ENCODE data around the gene IL15RA.

The IL15RA gene

GRCh38 chr10:5940807-5941218, 36.5 kb downstream of the IL15RA start:
- H2BK120ac ChIP-seq (ENCODE audit: insufficient read depth, low read length, poor library complexity), result no peak overlapping the region
- H4K12ac ChIP-seq (ENCODE audit: low read depth, low read length), result no peak overlapping the region
- no peaks in the 10 kb centered on the region for H3K79me2 ChIP-seq (ENCODE audit: control insufficient read depth, insufficient read depth, low read length, poor library complexity)
- H3K14ac ChIP-seq (ENCODE audit: low read length), result no peak overlapping the region
- no peak overlapping the region for H4K8ac ChIP-seq (ENCODE audit: low read depth, low read length)
- H4K91ac ChIP-seq (ENCODE audit: low read depth, low read length), result no peak overlapping the region
- H3K4ac ChIP-seq (ENCODE audit: low read depth, low read length), result no peak overlapping the region
- peaks cover 1% of the 10 kb centered on the region for H3K9me3 ChIP-seq (ENCODE audit: insufficient read depth, low read depth, low read length)
- H3K27me3 ChIP-seq (ENCODE audit: insufficient read depth, low read length), result no peaks in the 10 kb centered on the region
- no peak overlapping the region for H2AFZ ChIP-seq (ENCODE audit: insufficient read depth, low read length, poor library complexity)
- no peak overlapping the region for H3K23ac ChIP-seq (ENCODE audit: low read length)
- peaks cover 7 to 8% of the 10 kb centered on the region in 2 experiments for H3K4me1 ChIP-seq (ENCODE audit: control insufficient read depth in 1 of 2, insufficient read depth in 2 of 2, low read length in 2 of 2)
- no peak overlapping the region for H2BK12ac ChIP-seq (ENCODE audit: low read length)
- H3K18ac ChIP-seq (ENCODE audit: low read length), result no peak overlapping the region
- H3K9ac ChIP-seq (ENCODE audit: low read length), result no peak overlapping the region
- H3K27ac ChIP-seq (ENCODE audit: low read depth, low read length), result no peak overlapping the region
- no peak overlapping the region for H3K4me3 ChIP-seq (ENCODE audit: low read depth, low read length)
- H3K36me3 ChIP-seq (ENCODE audit: control insufficient read depth in 1 of 2, insufficient read depth in 2 of 2, low read length in 2 of 2), result peaks cover 23 to 25% of the 10 kb centered on the region in 2 experiments
- no peak overlapping the region for H3K4me2 ChIP-seq (ENCODE audit: low read length)
- no peak overlapping the region for H2AK5ac ChIP-seq (ENCODE audit: low read length)
- H2BK5ac ChIP-seq (ENCODE audit: low read depth, low read length, poor library complexity), result no peak overlapping the region
- WGBS (ENCODE audit: extremely low coverage, insufficient coverage, insufficient read length), result no CpG with 5 or more reads among the region's 6 CpGs
- no peak for DNase-seq
- H3K79me1 ChIP-seq (ENCODE audit: low read length), result peaks cover 5% of the 10 kb centered on the region

GRCh38 chr10:5938291-5938690, 39.1 kb downstream of the IL15RA start:
- Histone ChIP-seq H3K9ac (ENCODE audit: low read length) (no peak overlapping the region), H4K12ac (ENCODE audit: low read depth, low read length) (no peak overlapping the region), H3K79me2 (ENCODE audit: control insufficient read depth, insufficient read depth, low read length, poor library complexity) (no peaks in the 10 kb centered on the region), H3K23ac (ENCODE audit: low read length) (no peak overlapping the region), H3K9me3 (ENCODE audit: insufficient read depth, low read depth, low read length) (peaks cover 1% of the 10 kb centered on the region), H4K8ac (ENCODE audit: low read depth, low read length) (no peak overlapping the region), H3K4me2 (ENCODE audit: low read length) (no peak overlapping the region), H3K4me3 (ENCODE audit: low read depth, low read length) (no peak overlapping the region), H3K27ac (ENCODE audit: low read depth, low read length) (no peak overlapping the region), H2AK5ac (ENCODE audit: low read length) (no peak overlapping the region), H3K18ac (ENCODE audit: low read length) (no peak overlapping the region), H3K4me1 (ENCODE audit: control insufficient read depth in 1 of 2, insufficient read depth in 2 of 2, low read length in 2 of 2) (no peaks in the 10 kb centered on the region), H3K14ac (ENCODE audit: low read length) (no peak overlapping the region), H3K4ac (ENCODE audit: low read depth, low read length) (no peak overlapping the region), H3K79me1 (ENCODE audit: low read length) (no peaks in the 10 kb centered on the region), H4K91ac (ENCODE audit: low read depth, low read length) (no peak overlapping the region), H2AFZ (ENCODE audit: insufficient read depth, low read length, poor library complexity) (no peak overlapping the region), H3K27me3 (ENCODE audit: insufficient read depth, low read length) (no peaks in the 10 kb centered on the region), H2BK5ac (ENCODE audit: low read depth, low read length, poor library complexity) (no peak overlapping the region), H2BK12ac (ENCODE audit: low read length) (no peak overlapping the region), H2BK120ac (ENCODE audit: insufficient read depth, low read length, poor library complexity) (no peak overlapping the region), H3K36me3 (ENCODE audit: control insufficient read depth in 1 of 2, insufficient read depth in 2 of 2, low read length in 2 of 2) (peaks cover 34 to 38% of the 10 kb centered on the region in 2 experiments)
- no peak for DNase-seq
- no CpG with 5 or more reads among the region's 12 CpGs for WGBS (ENCODE audit: extremely low coverage, insufficient coverage, insufficient read length)

GRCh38 chr10:5937016-5937415, 40.3 kb downstream of the IL15RA start:
- H3K23ac ChIP-seq (ENCODE audit: low read length), result no peak overlapping the region
- H2AFZ ChIP-seq (ENCODE audit: insufficient read depth, low read length, poor library complexity), result no peak overlapping the region
- H3K4ac ChIP-seq (ENCODE audit: low read depth, low read length), result no peak overlapping the region
- no peaks in the 10 kb centered on the region for H3K79me1 ChIP-seq (ENCODE audit: low read length)
- no peak overlapping the region for H3K4me3 ChIP-seq (ENCODE audit: low read depth, low read length)
- no peak overlapping the region for H2AK5ac ChIP-seq (ENCODE audit: low read length)
- H4K8ac ChIP-seq (ENCODE audit: low read depth, low read length), result no peak overlapping the region
- no peak for DNase-seq
- no peak overlapping the region for H2BK5ac ChIP-seq (ENCODE audit: low read depth, low read length, poor library complexity)
- H3K18ac ChIP-seq (ENCODE audit: low read length), result no peak overlapping the region
- no peak overlapping the region for H2BK12ac ChIP-seq (ENCODE audit: low read length)
- no peak overlapping the region for H3K9ac ChIP-seq (ENCODE audit: low read length)
- no peaks in the 10 kb centered on the region for H3K79me2 ChIP-seq (ENCODE audit: control insufficient read depth, insufficient read depth, low read length, poor library complexity)
- peaks cover 1% of the 10 kb centered on the region for H3K9me3 ChIP-seq (ENCODE audit: insufficient read depth, low read depth, low read length)
- no peak overlapping the region for H3K4me2 ChIP-seq (ENCODE audit: low read length)
- H2BK120ac ChIP-seq (ENCODE audit: insufficient read depth, low read length, poor library complexity), result no peak overlapping the region
- H3K4me1 ChIP-seq (ENCODE audit: control insufficient read depth in 1 of 2, insufficient read depth in 2 of 2, low read length in 2 of 2), result no peaks in the 10 kb centered on the region
- no peak overlapping the region for H4K91ac ChIP-seq (ENCODE audit: low read depth, low read length)
- peaks cover 40 to 44% of the 10 kb centered on the region in 2 experiments for H3K36me3 ChIP-seq (ENCODE audit: control insufficient read depth in 1 of 2, insufficient read depth in 2 of 2, low read length in 2 of 2)
- H3K27ac ChIP-seq (ENCODE audit: low read depth, low read length), result no peak overlapping the region
- no peak overlapping the region for H3K14ac ChIP-seq (ENCODE audit: low read length)
- H4K12ac ChIP-seq (ENCODE audit: low read depth, low read length), result no peak overlapping the region
- WGBS (ENCODE audit: extremely low coverage, insufficient coverage, insufficient read length), result no CpG with 5 or more reads among the region's 18 CpGs
- H3K27me3 ChIP-seq (ENCODE audit: insufficient read depth, low read length), result no peaks in the 10 kb centered on the region

- no peaks in the 10 kb centered on the region for H3K79me2 ChIP-seq (ENCODE audit: control insufficient read depth, insufficient read depth, low read length, poor library complexity)
- H2BK5ac ChIP-seq (ENCODE audit: low read depth, low read length, poor library complexity), result no peak overlapping the region
These were observed 41.7 kb downstream of the IL15RA start for GRCh38 chr10:5935628-5936027.

More at GRCh38 chr10:5935628-5936027, 41.7 kb downstream of the IL15RA start:
- no peaks in the 10 kb centered on the region for H3K79me1 ChIP-seq (ENCODE audit: low read length)
- no peak for DNase-seq
- no peak overlapping the region for H4K91ac ChIP-seq (ENCODE audit: low read depth, low read length)
- no peak overlapping the region for H4K8ac ChIP-seq (ENCODE audit: low read depth, low read length)
- H3K4me2 ChIP-seq (ENCODE audit: low read length), result no peak overlapping the region
- H3K14ac ChIP-seq (ENCODE audit: low read length), result no peak overlapping the region
- H2AK5ac ChIP-seq (ENCODE audit: low read length), result no peak overlapping the region
- H3K4ac ChIP-seq (ENCODE audit: low read depth, low read length), result no peak overlapping the region
- peaks cover 47 to 50% of the 10 kb centered on the region in 2 experiments for H3K36me3 ChIP-seq (ENCODE audit: control insufficient read depth in 1 of 2, insufficient read depth in 2 of 2, low read length in 2 of 2)
- H3K23ac ChIP-seq (ENCODE audit: low read length), result no peak overlapping the region
- H3K27ac ChIP-seq (ENCODE audit: low read depth, low read length), result no peak overlapping the region
- WGBS (ENCODE audit: extremely low coverage, insufficient coverage, insufficient read length), result no CpG with 5 or more reads among the region's 10 CpGs
- no peak overlapping the region for H2AFZ ChIP-seq (ENCODE audit: insufficient read depth, low read length, poor library complexity)
- no peak overlapping the region for H3K9ac ChIP-seq (ENCODE audit: low read length)
- H3K9me3 ChIP-seq (ENCODE audit: insufficient read depth, low read depth, low read length), result peaks cover 1% of the 10 kb centered on the region
- no peak overlapping the region for H2BK12ac ChIP-seq (ENCODE audit: low read length)
- H2BK120ac ChIP-seq (ENCODE audit: insufficient read depth, low read length, poor library complexity), result no peak overlapping the region
- no peak overlapping the region for H3K18ac ChIP-seq (ENCODE audit: low read length)
- H3K27me3 ChIP-seq (ENCODE audit: insufficient read depth, low read length), result no peaks in the 10 kb centered on the region
- no peak overlapping the region for H3K4me3 ChIP-seq (ENCODE audit: low read depth, low read length)
- H3K4me1 ChIP-seq (ENCODE audit: control insufficient read depth in 1 of 2, insufficient read depth in 2 of 2, low read length in 2 of 2), result no peaks in the 10 kb centered on the region
- H4K12ac ChIP-seq (ENCODE audit: low read depth, low read length), result no peak overlapping the region

All from trophoblast cell (in vitro differentiated cells and primary cell).